ENCODE data around the gene GRK3.

GRCh38 chr22:25682109-25682508 is 117.6 kb downstream of the GRK3 start:
- TF ChIP-seq, protein P1, sequence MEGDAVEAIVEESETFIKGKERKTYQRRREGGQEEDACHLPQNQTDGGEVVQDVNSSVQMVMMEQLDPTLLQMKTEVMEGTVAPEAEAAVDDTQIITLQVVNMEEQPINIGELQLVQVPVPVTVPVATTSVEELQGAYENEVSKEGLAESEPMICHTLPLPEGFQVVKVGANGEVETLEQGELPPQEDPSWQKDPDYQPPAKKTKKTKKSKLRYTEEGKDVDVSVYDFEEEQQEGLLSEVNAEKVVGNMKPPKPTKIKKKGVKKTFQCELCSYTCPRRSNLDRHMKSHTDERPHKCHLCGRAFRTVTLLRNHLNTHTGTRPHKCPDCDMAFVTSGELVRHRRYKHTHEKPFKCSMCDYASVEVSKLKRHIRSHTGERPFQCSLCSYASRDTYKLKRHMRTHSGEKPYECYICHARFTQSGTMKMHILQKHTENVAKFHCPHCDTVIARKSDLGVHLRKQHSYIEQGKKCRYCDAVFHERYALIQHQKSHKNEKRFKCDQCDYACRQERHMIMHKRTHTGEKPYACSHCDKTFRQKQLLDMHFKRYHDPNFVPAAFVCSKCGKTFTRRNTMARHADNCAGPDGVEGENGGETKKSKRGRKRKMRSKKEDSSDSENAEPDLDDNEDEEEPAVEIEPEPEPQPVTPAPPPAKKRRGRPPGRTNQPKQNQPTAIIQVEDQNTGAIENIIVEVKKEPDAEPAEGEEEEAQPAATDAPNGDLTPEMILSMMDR (IDR thresholded peaks at IDR 0.05; ENCODE audit: insufficient read depth, low read length) = no peak
- TF ChIP-seq POLR2AphosphoS5 (IDR thresholded peaks at IDR 0.05; ENCODE audit: low read depth) (no peak), GABPA (IDR thresholded peaks at IDR 0.05; ENCODE audit: low read depth) (no peak), REST (IDR thresholded peaks at IDR 0.05; ENCODE audit: insufficient replicate concordance, low read depth) (no peak), SPI1 (IDR thresholded peaks at IDR 0.05; ENCODE audit: borderline replicate concordance, low read depth) (no peak)
